Esophagus squamous epithelium (tissue), 4 donors: ENCODE results near the gene LMNA.
"Not testable (repeated sequence)": the region's sequence is repeated elsewhere in the genome, so short reads cannot be mapped to it uniquely, and the experiment has no call there.

Source experiments
- POLR2A ChIP-seq, 4 donors: fragments of 450-650 bp; IDR thresholded peaks; one replicate each; pipeline ENCODE4 v1.6.1; 2017; ENCODE audit warnings: antibody characterized with exemption in 4 of 4, mild to moderate bottlenecking in 4 of 4, moderate library complexity in 3 of 4
- TF ChIP-seq, protein P1 (sequence below), 6 experiments: fragments of 450-650 bp in 4 of 6; fragments of 200-600 bp in 2 of 6; sonication (generic) in 2 of 6; IDR thresholded peaks; one replicate each; pipeline ENCODE4 v1.5.1; 2016 to 2019; ENCODE audit warnings: antibody characterized with exemption in 6 of 6, mild to moderate bottlenecking in 4 of 6, moderate library complexity in 4 of 6

DNA sequence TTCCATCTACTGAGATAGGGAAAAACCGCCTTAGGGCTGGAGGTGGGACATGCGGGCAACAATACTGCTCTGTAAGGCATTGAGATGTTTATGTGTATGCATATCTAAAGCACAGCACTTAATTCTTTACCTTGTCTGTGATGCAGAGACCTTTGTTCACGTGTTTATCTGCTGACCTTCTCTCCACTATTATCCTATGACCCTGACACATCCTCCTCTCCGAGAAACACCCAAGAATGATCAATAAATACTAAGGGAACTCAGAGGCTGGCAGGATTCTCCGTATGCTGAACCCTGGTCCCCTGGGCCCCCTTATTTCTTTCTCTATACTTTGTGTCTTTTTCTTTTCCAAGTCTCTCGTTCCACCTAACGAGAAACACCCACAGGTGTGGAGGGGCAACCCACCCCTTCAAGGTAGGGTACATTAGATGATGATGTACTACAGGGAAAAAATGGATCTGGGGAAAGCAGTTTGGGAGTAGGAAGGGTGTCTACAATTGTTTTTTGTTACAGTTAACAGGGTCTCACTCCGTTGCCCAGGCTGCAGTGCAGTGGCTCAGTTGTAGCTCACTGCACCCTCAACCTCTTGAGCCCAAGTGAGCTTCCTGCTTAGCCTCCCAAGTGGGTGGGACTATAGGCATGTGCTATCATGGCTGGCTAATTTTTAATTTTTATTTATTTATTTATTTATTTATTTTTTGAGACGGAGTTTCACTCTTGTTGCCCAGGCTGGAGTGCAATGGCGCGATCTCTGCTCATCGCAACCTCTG is 67.7 kb downstream of the LMNA start:
- TF ChIP-seq, protein P1, sequence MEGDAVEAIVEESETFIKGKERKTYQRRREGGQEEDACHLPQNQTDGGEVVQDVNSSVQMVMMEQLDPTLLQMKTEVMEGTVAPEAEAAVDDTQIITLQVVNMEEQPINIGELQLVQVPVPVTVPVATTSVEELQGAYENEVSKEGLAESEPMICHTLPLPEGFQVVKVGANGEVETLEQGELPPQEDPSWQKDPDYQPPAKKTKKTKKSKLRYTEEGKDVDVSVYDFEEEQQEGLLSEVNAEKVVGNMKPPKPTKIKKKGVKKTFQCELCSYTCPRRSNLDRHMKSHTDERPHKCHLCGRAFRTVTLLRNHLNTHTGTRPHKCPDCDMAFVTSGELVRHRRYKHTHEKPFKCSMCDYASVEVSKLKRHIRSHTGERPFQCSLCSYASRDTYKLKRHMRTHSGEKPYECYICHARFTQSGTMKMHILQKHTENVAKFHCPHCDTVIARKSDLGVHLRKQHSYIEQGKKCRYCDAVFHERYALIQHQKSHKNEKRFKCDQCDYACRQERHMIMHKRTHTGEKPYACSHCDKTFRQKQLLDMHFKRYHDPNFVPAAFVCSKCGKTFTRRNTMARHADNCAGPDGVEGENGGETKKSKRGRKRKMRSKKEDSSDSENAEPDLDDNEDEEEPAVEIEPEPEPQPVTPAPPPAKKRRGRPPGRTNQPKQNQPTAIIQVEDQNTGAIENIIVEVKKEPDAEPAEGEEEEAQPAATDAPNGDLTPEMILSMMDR (IDR thresholded peaks at IDR 0.05), result not testable (repeated sequence)
- TF ChIP-seq POLR2A (IDR thresholded peaks at IDR 0.05), result not testable (repeated sequence)
